ENCODE data around the gene SUSD6.

DNA sequence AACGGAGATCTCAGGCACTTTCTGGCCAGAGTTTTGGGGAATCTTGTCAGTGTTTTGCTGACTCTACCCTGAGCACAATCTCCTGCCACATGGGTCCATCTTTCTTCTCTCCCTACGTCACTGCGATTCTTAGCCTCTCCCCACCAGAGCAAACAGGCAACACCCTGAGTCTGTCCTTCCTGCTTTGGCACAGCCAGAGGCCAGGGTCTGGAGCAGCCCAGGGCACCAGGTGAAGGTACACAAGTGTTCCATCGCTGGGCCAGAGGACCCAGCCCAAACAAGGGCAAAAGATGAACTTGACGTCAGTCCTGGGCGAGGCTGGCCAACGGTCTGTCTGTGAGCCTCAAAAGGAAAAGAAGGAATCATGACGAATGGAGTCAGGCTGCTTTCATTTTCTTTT is 24.0 kb upstream of the SUSD6 start:
- TF ChIP-seq EZH2phosphoT487 (IDR thresholded peaks at IDR 0.05; ENCODE audit: low read depth, severe bottlenecking, unreplicated experiment) (no peak), EZH2 (IDR thresholded peaks at IDR 0.05; ENCODE audit: borderline replicate concordance) (no peak)
- TF ChIP-seq, protein P1, sequence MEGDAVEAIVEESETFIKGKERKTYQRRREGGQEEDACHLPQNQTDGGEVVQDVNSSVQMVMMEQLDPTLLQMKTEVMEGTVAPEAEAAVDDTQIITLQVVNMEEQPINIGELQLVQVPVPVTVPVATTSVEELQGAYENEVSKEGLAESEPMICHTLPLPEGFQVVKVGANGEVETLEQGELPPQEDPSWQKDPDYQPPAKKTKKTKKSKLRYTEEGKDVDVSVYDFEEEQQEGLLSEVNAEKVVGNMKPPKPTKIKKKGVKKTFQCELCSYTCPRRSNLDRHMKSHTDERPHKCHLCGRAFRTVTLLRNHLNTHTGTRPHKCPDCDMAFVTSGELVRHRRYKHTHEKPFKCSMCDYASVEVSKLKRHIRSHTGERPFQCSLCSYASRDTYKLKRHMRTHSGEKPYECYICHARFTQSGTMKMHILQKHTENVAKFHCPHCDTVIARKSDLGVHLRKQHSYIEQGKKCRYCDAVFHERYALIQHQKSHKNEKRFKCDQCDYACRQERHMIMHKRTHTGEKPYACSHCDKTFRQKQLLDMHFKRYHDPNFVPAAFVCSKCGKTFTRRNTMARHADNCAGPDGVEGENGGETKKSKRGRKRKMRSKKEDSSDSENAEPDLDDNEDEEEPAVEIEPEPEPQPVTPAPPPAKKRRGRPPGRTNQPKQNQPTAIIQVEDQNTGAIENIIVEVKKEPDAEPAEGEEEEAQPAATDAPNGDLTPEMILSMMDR (IDR thresholded peaks at IDR 0.05; ENCODE audit: poor library complexity) = no peak
